Gastroesophageal sphincter (tissue), 3 donors: ENCODE data around the gene GRIK2.

Experiments
- POLR2AphosphoS5 ChIP-seq: sonication (generic); formaldehyde crosslinking; IDR thresholded peaks from one replicate; pipeline ENCODE4 v1.6.1; 2017; ENCODE audit warnings: antibody characterized with exemption
- TF ChIP-seq, protein P1 (sequence below), 4 experiments: fragments of 200-600 bp in 2 of 4; fragments of 450-650 bp in 2 of 4; sonication (generic) in 1 of 4; IDR thresholded peaks; one replicate each; pipeline ENCODE4 v1.5.1; 2017 to 2019; ENCODE audit warnings: antibody characterized with exemption in 4 of 4, mild to moderate bottlenecking in 2 of 4, moderate library complexity in 2 of 4

GRCh38 chr6:102118034-102118433, 724.5 kb downstream of the GRIK2 start:
- TF ChIP-seq POLR2AphosphoS5, result no peak
- TF ChIP-seq, protein P1, sequence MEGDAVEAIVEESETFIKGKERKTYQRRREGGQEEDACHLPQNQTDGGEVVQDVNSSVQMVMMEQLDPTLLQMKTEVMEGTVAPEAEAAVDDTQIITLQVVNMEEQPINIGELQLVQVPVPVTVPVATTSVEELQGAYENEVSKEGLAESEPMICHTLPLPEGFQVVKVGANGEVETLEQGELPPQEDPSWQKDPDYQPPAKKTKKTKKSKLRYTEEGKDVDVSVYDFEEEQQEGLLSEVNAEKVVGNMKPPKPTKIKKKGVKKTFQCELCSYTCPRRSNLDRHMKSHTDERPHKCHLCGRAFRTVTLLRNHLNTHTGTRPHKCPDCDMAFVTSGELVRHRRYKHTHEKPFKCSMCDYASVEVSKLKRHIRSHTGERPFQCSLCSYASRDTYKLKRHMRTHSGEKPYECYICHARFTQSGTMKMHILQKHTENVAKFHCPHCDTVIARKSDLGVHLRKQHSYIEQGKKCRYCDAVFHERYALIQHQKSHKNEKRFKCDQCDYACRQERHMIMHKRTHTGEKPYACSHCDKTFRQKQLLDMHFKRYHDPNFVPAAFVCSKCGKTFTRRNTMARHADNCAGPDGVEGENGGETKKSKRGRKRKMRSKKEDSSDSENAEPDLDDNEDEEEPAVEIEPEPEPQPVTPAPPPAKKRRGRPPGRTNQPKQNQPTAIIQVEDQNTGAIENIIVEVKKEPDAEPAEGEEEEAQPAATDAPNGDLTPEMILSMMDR (IDR thresholded peaks at IDR 0.05), result no peak
